WTC11 (cell line): ENCODE results near the gene PLPP4. TPM values are rescaled to one million over a fixed set of nuclear protein-coding genes. Genes with fewer than 3 reads are reported as not detected.

Source experiments
- ATAC-seq: fragments of 200-7000 bp; cut with Tn5 transposase; 2 replicates; pipeline ENCODE4 v1.10.0; 2021; ENCODE audit warnings: mild to moderate bottlenecking, moderate library complexity
- CTCF ChIA-PET: fragments of 300-600 bp; sonication (Branson Sonifier 250); formaldehyde crosslinking; loops from one replicate; lab custom pipeline; 2021; ENCODE audit warnings: antibody characterized with exemption; lab: Charles Lee
- POLR2A ChIA-PET: fragments of 350-600 bp; sonication (Branson Sonifier 250); formaldehyde crosslinking; loops from one replicate; lab custom pipeline; 2021; ENCODE audit warnings: antibody characterized with exemption; lab: Charles Lee
- DNase-seq: peaks from one replicate; pipeline ENCODE4 v3.0.0; 2021; ENCODE audit warnings: low spot score
- H3K27ac Mint-ChIP-seq: 2 replicates; pipeline ENCODE4 v1.8.0; 2021; ENCODE audit warnings: mixed read lengths
- H3K27me3 Mint-ChIP-seq: 2 replicates; pipeline ENCODE4 v1.8.0; 2021; ENCODE audit warnings: low read depth, mild to moderate bottlenecking, moderate library complexity, mixed read lengths
- H3K36me3 Mint-ChIP-seq: 2 replicates; pipeline ENCODE4 v1.8.0; 2021; ENCODE audit warnings: mixed read lengths
- H3K4me1 Mint-ChIP-seq: 2 replicates; pipeline ENCODE4 v1.8.0; 2022; ENCODE audit warnings: mixed read lengths
- H3K4me3 Mint-ChIP-seq: 2 replicates; pipeline ENCODE4 v1.8.0; 2021; ENCODE audit warnings: mild to moderate bottlenecking, moderate library complexity, mixed read lengths
- H3K9me3 Mint-ChIP-seq: 2 replicates; pipeline ENCODE4 v1.8.0; 2021; ENCODE audit warnings: mixed read lengths
- AFF4 ChIP-seq: sonication (generic); formaldehyde crosslinking; IDR thresholded peaks from 2 replicates; pipeline ENCODE4 v1.8.1; 2023; ENCODE audit warnings: mild to moderate bottlenecking, missing genetic modification reagents, borderline replicate concordance
- E2F1 ChIP-seq: sonication (generic); formaldehyde crosslinking; IDR thresholded peaks from 2 replicates; pipeline ENCODE4 v1.8.0; 2022; ENCODE audit warnings: mild to moderate bottlenecking, missing genetic modification reagents
- E2F5 ChIP-seq: sonication (generic); formaldehyde crosslinking; IDR thresholded peaks from 2 replicates; pipeline ENCODE4 v1.8.1; 2022; ENCODE audit warnings: mild to moderate bottlenecking, moderate library complexity, missing genetic modification reagents
- ESRRA ChIP-seq: sonication (generic); formaldehyde crosslinking; IDR thresholded peaks from 2 replicates; pipeline ENCODE4 v1.8.1; 2022; ENCODE audit warnings: mild to moderate bottlenecking, missing genetic modification reagents, borderline replicate concordance
- ETV6 ChIP-seq: sonication (generic); formaldehyde crosslinking; IDR thresholded peaks from 2 replicates; pipeline ENCODE4 v1.8.1; 2022; ENCODE audit warnings: mild to moderate bottlenecking, missing genetic modification reagents
- FOXP1 ChIP-seq: sonication (generic); formaldehyde crosslinking; IDR thresholded peaks from 2 replicates; pipeline ENCODE4 v1.8.0; 2022; ENCODE audit warnings: missing genetic modification reagents, mild to moderate bottlenecking, moderate library complexity, borderline replicate concordance
- FOXP4 ChIP-seq: sonication (generic); formaldehyde crosslinking; IDR thresholded peaks from 2 replicates; pipeline ENCODE4 v1.8.0; 2022; ENCODE audit warnings: mild to moderate bottlenecking, missing genetic modification reagents
- GRHL2 ChIP-seq: fragments of 250-450 bp; sonication (Bioruptor Pico); IDR thresholded peaks from 2 replicates; pipeline ENCODE4 v1.8.0; 2022; ENCODE audit warnings: mild to moderate bottlenecking, moderate library complexity; ENCODE audit not compliant: insufficient replicate concordance, severe bottlenecking
- GTF2I ChIP-seq: fragments of 250-450 bp; sonication (Bioruptor Pico); conservative IDR thresholded peaks from 2 replicates; pipeline ENCODE4 v1.4.0; 2021; ENCODE audit warnings: mild to moderate bottlenecking
- NFATC4 ChIP-seq: fragments of 250-450 bp; sonication (Bioruptor Pico); IDR thresholded peaks from 2 replicates; pipeline ENCODE4 v1.9.0; 2021; ENCODE audit warnings: mild to moderate bottlenecking
- NR3C1 ChIP-seq: sonication (generic); formaldehyde crosslinking; conservative IDR thresholded peaks from 2 replicates; pipeline ENCODE4 v1.8.1; 2023; ENCODE audit warnings: low read depth, mild to moderate bottlenecking, missing genetic modification reagents
- TEAD1 ChIP-seq: sonication (generic); formaldehyde crosslinking; IDR thresholded peaks from 2 replicates; pipeline ENCODE4 v1.8.0; 2022; ENCODE audit warnings: mild to moderate bottlenecking, missing genetic modification reagents
- ZNF263 ChIP-seq: sonication (generic); formaldehyde crosslinking; IDR thresholded peaks from 2 replicates; pipeline ENCODE4 v1.8.1; 2022; ENCODE audit warnings: low read depth, mild to moderate bottlenecking, moderate library complexity, missing genetic modification reagents
- ZNF423 ChIP-seq: fragments of 250-450 bp; sonication (Bioruptor Pico); IDR thresholded peaks from 2 replicates; pipeline ENCODE4 v2.1.2; 2022; ENCODE audit warnings: mild to moderate bottlenecking, moderate library complexity
- ZNF671 ChIP-seq: fragments of 250-450 bp; sonication (Bioruptor Pico); IDR thresholded peaks from 2 replicates; pipeline ENCODE4 v1.8.0; 2021; ENCODE audit warnings: mild to moderate bottlenecking
- ZSCAN18 ChIP-seq: fragments of 250-450 bp; sonication (Bioruptor Pico); IDR thresholded peaks from 2 replicates; pipeline ENCODE4 v2.1.2; 2022; ENCODE audit warnings: mild to moderate bottlenecking, moderate library complexity
- total RNA-seq: library from RNA; stranded (reverse); gene quantifications from 3 replicates; pipeline ENCODE4 v1.2.3, GENCODE V29; 2021

Gene PLPP4
- total RNA-seq, 1 experiment from 2014 or later: 0.15 TPM

- CTCF ChIA-PET: no interaction called here
- Mint-ChIP-seq H3K9me3 (peaks cover 23% of the 10 kb centered on the region), H3K36me3 (peaks cover 23% of the 10 kb centered on the region), H3K4me3 (no peak overlapping the region), H3K4me1 (peaks cover 28% of the 10 kb centered on the region), H3K27ac (no peak overlapping the region), H3K27me3 (peaks cover 60% of the 10 kb centered on the region)
- POLR2A ChIA-PET: no interaction called here
- DNase-seq (no peak), ATAC-seq (no peak)
- TF ChIP-seq AFF4 (CRISPR knock-in tag) (no peak), ESRRA (CRISPR knock-in tag) (no peak), E2F5 (CRISPR knock-in tag) (no peak), FOXP4 (CRISPR knock-in tag) (no peak), GTF2I (CRISPR knock-in tag) (no peak), ZSCAN18 (CRISPR knock-in tag) (no peak), ZNF671 (CRISPR knock-in tag) (no peak), E2F1 (no peak), NFATC4 (CRISPR knock-in tag) (no peak), NR3C1 (CRISPR knock-in tag) (no peak), FOXP1 (CRISPR knock-in tag) (no peak), GRHL2 (CRISPR knock-in tag) (no peak), ETV6 (CRISPR knock-in tag) (no peak), TEAD1 (CRISPR knock-in tag) (no peak), ZNF263 (CRISPR knock-in tag) (no peak)
These were observed 98.4 kb downstream of the PLPP4 start for GRCh38 chr10:120555436-120555835.

- H3K27ac Mint-ChIP-seq: no peak overlapping the region
- H3K4me3 Mint-ChIP-seq: no peak overlapping the region
- POLR2A ChIA-PET: no interaction called here
These were observed 99.0 kb downstream of the PLPP4 start for GRCh38 chr10:120555842-120556532.

More at GRCh38 chr10:120555842-120556532, 99.0 kb downstream of the PLPP4 start:
- ATAC-seq (peak; percentile 82), DNase-seq (no peak)
- peaks cover 23% of the 10 kb centered on the region for H3K9me3 Mint-ChIP-seq
- peaks cover 58% of the 10 kb centered on the region for H3K27me3 Mint-ChIP-seq
- H3K4me1 Mint-ChIP-seq: peaks cover 28% of the 10 kb centered on the region
- CTCF ChIA-PET: no interaction called here
- peaks cover 23% of the 10 kb centered on the region for H3K36me3 Mint-ChIP-seq
- peak; percentile 53 for TF ChIP-seq ZNF423
- no peak for TF ChIP-seq GRHL2 (CRISPR knock-in tag)
